NCI-H1092 treated with DMSO at 0.1 percent for 48 hours (cell line): ENCODE data around the gene UBAC1.
"Not testable (repeated sequence)": the region's sequence is repeated elsewhere in the genome, so short reads cannot be mapped to it uniquely, and the experiment has no call there.

Experiments
- DNase-seq: peaks from one replicate; lab custom pipeline; 2025; lab: John Stamatoyannopoulos, UW

The UBAC1 gene

GRCh38 chr9:135978642-135979546 is 17.7 kb upstream of the UBAC1 start:
- DNase-seq = no peak

GRCh38 chr9:135976944-135977343 is 15.8 kb upstream of the UBAC1 start:
- no peak for DNase-seq

DNA sequence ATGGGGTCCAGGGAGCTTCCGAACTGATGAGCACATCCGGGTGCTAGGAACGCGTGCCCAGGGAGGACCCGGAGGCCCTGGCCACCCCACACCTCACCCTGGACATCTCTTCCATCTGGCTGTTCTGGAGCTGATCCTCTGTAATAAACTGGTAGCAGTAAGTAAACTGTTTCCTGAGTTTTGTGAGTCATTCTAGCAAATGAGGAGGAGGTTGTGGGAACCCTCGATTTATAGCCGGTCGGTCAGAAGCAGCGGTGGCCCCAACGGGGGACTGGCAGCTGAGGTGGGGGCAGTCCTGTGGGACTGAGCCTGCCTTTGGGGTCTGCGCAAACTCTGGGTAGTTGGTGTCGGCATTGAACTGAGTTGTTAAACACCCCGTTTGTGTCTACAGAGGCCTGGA is 15.4 kb upstream of the UBAC1 start:
- DNase-seq = no peak

DNA sequence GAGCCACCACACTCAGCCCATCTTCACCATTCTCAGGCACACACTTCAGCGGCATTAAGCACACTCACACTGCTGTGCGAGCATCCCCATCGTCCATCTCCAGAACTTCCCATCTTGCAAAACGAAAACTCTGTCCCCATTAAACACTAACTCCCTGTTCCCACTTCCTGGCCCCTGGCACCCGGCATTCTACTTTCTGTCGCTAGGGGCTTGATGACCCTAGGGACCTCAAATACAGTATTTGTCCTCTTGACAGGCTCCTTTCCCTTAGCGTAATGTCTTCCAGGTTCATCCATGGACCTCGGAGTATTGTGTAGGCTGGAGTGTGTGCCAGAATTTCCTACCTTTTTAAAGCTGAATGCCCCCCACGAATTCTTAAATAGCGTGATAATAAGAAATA is 14.7 kb upstream of the UBAC1 start:
- no peak for DNase-seq

DNA sequence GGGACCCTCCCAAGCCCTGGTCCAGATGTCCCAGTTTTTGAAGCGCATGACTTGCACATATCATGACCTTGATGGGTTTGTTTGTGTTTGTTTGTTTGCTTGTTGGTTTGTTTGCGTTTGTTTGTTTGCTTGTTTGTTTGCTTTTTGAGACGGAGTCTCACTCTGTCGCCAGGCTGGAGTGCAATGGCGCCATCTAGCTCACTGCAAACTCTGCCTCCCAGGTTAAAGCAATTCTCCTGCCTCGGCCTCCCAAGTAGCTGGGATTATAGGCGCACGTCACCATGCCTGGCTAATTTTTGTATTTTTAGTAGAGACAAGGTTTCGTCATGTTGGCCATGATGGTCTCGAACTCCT is 13.0 kb upstream of the UBAC1 start:
- DNase-seq = no peak

DNA sequence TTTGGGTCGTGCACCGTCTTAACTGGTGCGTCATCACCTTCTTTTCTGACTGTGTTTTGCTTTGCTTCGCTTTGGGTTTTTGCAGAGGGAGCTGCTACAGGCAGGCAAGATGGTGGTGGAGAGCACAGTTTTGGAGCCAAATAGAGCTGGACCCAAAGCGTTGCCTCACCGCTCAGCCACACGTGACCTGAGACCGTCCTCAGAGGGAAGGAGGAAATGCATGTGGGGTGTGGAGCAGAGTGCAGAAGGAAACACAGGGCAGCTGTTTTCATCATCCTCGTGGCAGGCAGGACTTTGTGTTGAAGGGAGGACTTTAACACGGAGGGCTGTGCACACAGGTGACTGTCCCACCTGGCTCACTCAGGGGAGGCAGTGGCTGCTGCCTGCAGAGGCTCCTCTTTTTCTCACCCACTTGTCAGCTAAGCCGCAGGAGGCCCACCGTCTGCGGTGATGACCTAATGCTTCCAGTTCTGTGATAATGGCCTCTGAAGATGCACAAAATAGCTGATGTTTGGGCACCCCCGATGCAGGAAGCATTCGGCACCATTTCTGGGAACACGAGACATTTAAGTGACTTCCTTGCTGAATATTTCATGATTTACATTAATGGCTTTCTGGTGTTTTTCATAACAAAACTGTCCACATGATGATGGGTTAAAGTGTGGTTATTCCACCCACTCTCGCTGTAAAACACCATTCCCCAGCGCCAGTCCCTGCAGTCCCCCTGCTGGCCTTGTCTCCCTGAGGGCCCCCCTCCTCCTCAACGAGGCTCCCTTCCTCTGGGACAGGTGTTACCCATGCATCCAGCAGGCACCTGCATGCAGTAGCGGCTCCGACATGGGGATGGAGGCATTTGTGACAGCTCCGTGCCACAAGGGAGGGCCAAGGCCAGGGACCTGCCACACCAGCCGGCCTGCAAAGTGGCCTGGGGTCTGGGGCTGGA is 12.4 kb upstream of the UBAC1 start:
- no peak for DNase-seq

DNA sequence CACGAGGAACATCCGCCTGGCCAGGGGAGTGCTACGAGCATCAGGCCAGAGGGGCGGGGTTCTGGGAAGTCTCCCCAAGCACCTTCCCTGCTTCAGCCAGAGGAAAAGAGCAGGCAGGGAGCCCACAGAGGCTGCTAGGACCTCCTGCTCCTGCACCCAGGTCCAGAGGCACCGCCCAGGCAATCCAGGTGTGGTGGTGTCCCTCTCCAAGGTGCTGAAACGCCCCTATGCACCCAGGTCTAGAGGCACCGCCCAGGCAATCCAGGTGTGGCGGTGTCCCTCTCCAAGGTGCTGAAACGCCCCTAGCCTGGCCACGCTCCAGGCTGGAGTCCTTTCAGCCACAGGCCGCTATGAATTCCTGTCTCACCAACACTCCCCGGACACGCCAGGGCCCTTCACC is 10.7 kb upstream of the UBAC1 start:
- no peak for DNase-seq

DNA sequence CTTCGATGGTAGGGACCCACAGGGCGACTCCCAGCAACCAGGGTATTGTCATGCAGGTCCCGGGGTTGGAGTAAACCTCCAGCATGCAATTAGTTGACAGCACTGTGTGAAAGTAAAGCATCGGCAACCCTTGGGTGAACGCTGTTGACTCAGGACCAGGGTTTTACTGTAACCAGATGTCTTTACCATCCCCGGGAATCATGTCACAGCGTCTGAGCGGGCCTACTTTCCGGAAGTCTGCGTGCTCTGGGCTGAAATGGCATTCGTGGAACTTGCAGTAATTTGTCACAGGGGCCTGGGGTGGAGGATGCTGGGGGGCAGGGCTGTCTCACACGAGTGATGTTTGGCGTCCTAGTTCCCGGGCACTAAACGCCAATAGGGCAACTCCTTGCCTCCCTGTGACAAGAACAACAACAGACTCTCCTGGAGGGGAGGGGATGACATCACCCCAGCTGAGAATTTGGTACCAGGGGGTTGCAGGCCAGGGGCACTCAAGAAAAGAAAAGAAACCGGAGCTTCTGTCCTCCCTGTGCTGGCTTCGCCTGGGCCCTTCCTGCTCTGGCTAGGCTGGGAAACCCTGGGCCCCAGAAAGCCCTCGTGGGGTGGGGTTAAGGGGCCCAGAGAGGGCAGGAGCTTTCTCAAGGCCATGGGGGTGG is 10.1 kb upstream of the UBAC1 start:
- no peak for DNase-seq

GRCh38 chr9:135970128-135970815 is 9.1 kb upstream of the UBAC1 start:
- no peak for DNase-seq

- DNase-seq = no peak
Measured at GRCh38 chr9:135969064-135969683, 8.0 kb upstream of the UBAC1 start.

DNA sequence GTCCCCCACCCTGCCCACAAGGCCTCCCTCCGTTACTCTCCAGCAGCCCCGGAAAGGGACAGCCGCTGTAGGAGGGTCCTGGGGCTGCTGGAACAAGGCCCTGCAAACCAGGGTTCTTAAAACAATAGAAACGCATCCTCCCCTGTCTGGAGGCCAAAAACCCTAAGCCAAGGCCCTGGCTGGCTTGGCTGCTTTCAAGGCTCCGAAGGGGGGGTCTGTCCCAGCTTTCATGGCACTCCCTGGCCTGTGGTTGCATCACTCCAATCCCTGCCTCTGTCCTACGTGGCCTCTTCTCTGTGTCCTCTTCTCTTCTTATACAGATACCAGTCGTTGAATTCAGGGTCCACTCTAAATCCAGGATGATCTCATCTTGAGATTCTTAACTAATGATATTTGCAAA is 7.4 kb upstream of the UBAC1 start:
- DNase-seq = no peak

- DNase-seq = no peak
Measured at GRCh38 chr9:135968083-135968476, 6.9 kb upstream of the UBAC1 start.

DNA sequence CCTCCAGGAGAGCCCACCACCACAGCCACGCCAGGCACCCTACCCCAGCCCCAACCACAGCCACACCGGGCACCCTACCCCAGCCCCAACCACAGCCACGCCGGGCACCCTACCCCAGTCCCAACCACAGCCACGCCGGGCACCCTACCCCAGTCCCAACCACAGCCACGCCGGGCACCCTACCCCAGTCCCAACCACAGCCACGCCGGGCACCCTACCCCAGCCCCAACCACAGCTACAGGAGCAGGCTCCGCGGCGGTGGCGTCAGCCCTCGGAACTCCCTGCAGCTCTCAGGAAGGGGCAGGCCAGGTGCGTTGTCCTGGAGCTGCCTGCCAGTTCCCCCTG is 5.7 kb upstream of the UBAC1 start:
- not testable (repeated sequence) for DNase-seq

DNA sequence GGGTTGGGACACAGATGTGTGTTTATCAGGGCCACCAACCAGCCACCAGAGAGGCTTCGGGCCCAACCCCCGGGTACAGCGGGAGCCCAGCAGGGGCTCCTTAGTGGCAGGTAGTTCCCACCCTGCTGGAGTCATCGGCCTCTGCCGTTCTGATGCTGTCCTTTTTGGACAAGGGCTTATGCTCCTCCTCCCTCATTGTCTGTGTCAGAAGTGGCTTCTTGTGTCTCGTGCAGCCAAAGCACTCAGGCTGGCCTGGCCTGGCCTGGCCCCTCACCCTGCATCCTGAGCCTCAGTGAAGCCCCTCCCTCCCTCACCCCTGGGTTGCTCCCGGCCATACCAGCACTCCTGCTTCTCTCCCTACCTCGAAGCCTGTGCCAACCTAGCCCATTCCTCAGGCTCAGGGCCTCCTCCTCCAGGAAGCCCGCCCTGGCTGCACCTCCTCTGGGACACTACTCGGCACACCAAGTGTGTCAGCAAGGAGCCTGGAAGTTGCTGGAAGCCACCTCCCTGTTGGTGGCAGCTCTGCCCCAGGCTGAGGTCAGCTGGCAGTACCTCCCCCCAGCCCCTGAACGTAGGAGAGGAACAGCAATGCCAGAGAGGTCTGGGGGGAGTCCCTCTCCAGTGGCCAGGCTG is 4.1 kb upstream of the UBAC1 start:
- no peak for DNase-seq

DNA sequence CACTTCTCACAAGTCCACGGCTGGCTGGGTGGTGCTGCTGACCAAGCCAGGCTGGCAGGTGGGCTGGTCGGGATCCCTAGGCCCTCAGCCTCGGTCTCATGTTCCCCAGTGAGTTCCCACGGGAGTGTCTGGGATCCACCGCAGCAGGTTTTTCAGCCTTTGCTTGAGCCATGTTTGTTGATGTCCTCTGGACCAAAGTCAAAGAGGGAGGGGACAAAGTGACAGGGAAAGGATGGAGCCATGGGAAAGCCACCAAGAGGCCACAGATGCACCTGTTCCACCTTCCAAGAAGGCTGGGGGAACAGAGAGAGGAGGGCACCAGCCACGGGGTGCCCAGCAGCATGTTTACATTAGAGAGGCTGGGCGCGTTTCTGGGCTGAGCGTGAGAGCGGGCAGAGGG is 2.8 kb upstream of the UBAC1 start:
- DNase-seq = no peak

DNA sequence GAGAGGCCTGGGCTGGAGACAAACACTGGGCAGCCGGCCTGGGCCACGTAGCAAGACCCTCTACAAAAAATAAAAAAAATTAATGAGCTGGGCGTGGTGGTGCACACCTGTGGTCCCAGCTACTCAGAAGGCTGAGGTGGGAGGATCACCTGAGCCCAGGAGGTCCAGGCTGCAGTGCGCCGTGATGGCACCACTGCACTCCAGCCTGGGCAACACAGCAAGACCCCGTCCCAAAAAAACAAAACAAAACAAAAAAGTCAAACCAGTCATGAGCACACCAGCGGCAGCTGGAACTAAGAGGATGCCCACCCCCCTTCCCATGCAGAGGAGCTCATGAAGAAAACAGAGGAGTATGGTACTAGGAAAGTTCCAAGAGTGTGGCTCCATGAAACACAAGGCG is 2.2 kb upstream of the UBAC1 start:
- no peak for DNase-seq

DNA sequence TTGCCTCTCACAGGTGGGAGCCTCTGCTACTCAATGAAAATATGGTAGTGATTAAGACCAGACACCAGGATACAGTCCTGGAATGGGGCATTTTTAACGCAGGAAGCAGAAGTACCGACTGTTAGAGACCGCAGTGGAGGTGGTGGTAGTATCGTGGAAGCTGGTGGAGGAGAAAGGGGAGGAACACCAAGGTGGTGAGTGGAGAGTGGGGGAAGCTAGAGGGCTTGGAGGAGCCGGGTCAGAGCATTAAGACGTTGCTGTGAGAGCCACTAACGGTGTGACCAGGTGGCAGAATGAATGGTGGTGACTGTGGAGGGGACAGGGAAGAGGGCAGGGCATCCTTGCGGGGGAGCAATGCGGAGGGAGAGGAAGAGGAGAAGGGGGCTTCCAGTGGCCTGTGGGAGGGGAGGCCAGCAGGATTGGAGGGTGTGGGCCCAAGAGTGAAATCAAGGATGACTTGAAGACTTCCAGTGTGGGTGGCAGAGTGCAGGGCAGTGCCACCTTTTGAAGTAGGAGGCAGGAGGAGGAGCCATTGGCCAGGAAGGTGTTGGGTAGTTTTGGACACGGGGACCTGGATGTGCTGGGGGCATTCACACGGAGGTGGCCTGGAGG is 1.6 kb upstream of the UBAC1 start:
- DNase-seq = no peak

DNA sequence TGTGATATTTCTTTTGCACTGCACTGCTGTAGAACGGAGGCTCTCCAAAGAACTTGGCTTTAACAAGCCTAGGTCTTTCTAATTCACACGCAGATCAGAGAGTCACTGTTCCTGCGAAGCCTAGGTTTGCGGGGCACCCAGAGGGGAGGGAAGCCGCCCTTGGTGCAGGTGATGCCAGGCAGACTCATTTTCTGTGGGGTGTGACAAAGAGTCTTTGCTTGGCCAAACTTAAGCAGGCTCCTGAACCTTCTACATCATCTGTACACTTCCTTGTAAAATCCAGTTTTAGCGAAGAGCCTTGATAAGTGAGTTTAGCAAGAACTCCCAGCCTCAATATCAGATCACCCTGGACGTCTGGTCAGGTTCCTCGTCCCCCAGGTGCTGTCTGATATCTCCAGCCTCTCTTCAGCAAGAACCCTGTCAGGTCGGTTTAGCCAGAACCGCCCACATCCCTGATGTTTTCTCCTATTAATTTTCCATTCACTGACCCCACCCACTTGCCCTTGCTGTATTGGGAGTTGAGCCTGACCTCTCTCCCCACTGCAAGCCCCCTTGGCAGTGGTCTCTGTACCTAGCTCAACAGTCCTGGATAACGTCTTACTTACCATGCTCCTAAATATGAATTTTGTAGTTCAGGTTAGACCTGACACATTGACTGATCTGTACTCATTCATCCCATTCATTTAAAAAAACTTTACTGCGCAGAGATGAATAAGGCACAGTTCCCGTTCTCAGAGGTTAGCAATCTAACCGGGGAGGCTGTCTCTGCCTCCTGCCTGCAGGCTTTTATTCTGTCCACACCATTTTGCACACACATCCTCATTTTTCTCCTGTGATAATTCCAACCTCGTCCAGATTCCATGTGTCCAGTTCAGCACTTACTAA is 880 bp upstream of the UBAC1 start:
- no peak for DNase-seq

DNA sequence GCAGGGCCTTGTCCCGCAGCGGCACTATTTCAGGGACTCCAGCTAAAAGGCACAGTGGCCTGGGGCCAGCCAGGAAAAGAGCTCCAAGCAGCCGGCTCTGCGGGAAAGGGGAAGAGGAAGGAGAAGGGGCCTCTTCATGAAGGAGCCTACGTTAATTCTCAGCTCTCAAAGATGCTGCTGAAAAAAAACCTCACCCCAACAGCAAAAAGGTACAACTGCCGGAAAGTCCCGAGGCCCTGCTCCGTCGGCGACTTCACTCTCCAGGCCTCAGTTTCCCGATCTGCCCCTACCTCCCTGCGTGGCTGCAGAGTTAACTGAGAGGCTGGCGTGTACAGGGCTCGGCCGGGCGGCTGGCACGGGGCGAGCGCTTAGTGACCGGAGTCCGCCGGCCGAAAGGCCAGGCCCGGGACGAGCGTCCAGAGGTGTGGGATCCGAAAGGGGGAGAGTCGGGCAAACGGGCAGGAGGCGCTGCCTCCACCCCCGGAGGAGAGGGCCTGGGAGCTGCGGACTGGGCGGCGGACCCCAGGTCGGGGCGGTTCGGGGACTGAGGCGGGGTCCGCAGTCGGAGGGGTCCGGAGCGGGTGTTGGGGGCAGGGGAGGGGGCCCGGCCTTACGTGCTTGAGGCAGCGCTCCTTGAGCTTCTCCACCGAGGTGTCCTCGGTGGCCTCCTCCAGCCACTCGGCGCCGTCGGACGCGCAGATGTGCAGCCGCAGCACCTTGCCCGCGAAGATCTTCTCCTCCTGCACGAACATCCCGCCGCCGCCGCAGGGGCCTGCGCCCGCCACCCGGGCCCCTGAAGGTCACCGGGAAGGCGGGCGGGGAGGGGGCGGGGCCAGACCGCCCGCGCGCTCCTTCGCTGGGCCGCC is 529 bp downstream of the UBAC1 start:
- no peak for DNase-seq
